Hepatocyte (in vitro differentiated cells): Measurements from ENCODE around the gene ABCD3.

Source experiments
- CTCF ChIP-seq: fragments of 200-600 bp; sonication (generic); IDR thresholded peaks from 2 replicates; pipeline ENCODE4 v1.5.1; 2016; ENCODE audit warnings: antibody characterized with exemption, mild to moderate bottlenecking; ENCODE audit not compliant: poor library complexity
- EZH2 ChIP-seq: fragments of 200-600 bp; sonication (generic); IDR thresholded peaks from 2 replicates; pipeline ENCODE4 v1.6.1; 2016; ENCODE audit warnings: antibody characterized with exemption, mild to moderate bottlenecking, borderline replicate concordance
- EZH2phosphoT487 ChIP-seq: fragments of 200-600 bp; sonication (generic); IDR thresholded peaks from one replicate; pipeline ENCODE4 v1.6.1; 2018; ENCODE audit warnings: antibody characterized with exemption, mild to moderate bottlenecking, low read depth, moderate library complexity; ENCODE audit not compliant: unreplicated experiment, severe bottlenecking

DNA sequence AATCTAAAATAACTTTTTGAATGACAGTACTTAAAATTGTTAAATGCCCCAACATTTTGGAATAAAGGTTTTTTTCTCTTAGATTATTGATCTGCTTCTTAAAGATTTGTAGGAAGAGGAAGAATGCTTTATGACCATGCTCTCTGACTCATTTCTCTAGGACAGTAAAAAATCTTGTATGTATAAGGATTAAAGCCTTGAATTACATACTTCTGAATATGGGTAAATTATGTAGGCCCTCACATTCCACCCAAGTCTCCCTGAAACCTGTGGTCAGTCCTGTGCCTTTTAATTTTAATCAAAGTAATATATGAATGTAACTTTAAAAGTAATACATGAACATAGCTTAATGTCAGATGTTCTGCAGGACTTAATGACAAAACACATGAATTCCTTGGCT, 50.5 kb downstream of the ABCD3 start:
- TF ChIP-seq CTCF: no peak
- no peak for TF ChIP-seq EZH2
- no peak for TF ChIP-seq EZH2phosphoT487
